Skeletal muscle satellite cell (primary cell): Measurements from ENCODE around the gene POU6F2.
"Not testable (repeated sequence)": the region's sequence is repeated elsewhere in the genome, so short reads cannot be mapped to it uniquely, and the experiment has no call there.

Experiments used
- H3K27me3 ChIP-seq: 2 replicates; pipeline ENCODE4 v1.7.0; 2013; ENCODE audit warnings: low read length; ENCODE audit not compliant: control insufficient read depth, insufficient read depth
- H3K36me3 ChIP-seq: 2 replicates; pipeline ENCODE4 v1.7.0; 2013; ENCODE audit warnings: mild to moderate bottlenecking, control low read depth, low read length; ENCODE audit not compliant: insufficient read depth
- H3K4me1 ChIP-seq: 2 replicates; pipeline ENCODE4 v1.7.0; 2013; ENCODE audit warnings: low read length; ENCODE audit not compliant: control insufficient read depth, insufficient read depth
- H3K4me2 ChIP-seq: 2 replicates; pipeline ENCODE4 v1.7.0; 2013; ENCODE audit warnings: mild to moderate bottlenecking, low read length
- H3K4me3 ChIP-seq: 2 replicates; pipeline ENCODE4 v1.7.0; 2013; ENCODE audit warnings: low read length
- H3K9ac ChIP-seq: 2 replicates; pipeline ENCODE4 v1.7.0; 2013; ENCODE audit warnings: mild to moderate bottlenecking, low read depth, low read length, moderate library complexity
- H3K9me3 ChIP-seq: replicated peaks from 2 replicates; pipeline ENCODE4 v1.7.0; 2013; ENCODE audit warnings: mild to moderate bottlenecking, control low read depth, low read length

The POU6F2 gene

DNA sequence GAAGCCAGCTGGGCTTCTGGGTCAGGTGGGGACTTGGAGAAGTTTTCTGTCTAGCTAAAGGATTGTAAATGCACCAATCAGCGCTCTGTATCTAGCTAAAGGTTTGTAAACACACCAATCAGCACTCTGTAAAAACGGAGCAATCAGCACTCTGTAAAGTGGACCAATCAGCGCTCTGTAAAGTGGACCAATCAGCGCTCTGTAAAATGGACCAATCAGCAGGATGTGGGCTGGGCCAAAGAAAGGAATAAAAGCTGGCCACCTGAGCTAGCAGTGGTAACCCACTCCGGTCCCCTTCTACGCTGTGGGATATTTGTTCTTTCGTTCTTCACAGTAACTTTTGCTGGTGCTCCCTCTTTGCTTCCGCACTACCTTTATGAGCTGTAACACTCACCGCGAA is 216.7 kb downstream of the POU6F2 start:
- H3K4me3 ChIP-seq, H3K9ac ChIP-seq, H3K36me3 ChIP-seq, H3K27me3 ChIP-seq, H3K4me1 ChIP-seq, H3K4me2 ChIP-seq, H3K9me3 ChIP-seq: not testable (repeated sequence)

DNA sequence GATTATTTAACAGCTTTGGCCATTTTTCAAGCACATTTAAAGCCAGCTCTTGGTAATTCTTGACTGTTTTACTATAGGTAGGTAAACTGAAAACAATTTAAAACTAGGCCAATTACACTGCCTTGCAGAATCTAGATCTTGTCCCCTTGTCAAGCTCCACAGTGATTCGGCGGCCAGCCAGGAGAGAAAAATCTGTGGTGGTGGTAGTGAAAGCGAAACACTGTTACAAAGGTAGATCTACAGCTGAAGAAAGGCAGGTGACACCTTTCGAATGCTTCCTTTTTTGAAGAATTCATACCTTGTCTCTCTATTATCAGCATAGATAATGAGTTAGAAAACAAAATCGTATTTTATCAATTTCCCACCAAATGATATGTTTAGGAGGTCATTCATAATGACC is 218.3 kb downstream of the POU6F2 start:
- Histone ChIP-seq H3K36me3 (no peaks in the 10 kb centered on the region), H3K4me2 (no peak overlapping the region), H3K9ac (no peak overlapping the region), H3K4me1 (no peaks in the 10 kb centered on the region), H3K4me3 (no peak overlapping the region), H3K27me3 (no peaks in the 10 kb centered on the region), H3K9me3 (no peaks in the 10 kb centered on the region)

DNA sequence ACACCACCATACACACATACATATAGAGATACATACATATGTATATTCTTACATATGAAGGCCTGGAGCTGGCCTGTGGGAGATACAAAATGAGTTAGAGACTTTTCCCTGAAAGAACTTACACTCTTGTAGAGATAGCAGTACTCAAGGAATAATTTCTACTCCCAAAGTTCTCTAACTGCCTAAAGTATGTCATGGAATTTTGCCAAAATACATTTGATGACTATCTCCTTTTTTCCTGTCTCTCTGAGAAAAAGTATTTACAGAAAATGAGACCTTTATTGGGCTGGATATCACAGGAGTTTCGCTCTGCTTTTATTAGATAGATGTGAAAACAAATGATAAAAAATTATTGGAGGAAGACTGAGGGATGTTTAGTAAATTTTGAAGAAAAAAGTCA is 220.1 kb downstream of the POU6F2 start:
- H3K4me2 ChIP-seq, result no peak overlapping the region
- no peak overlapping the region for H3K9ac ChIP-seq
- H3K4me3 ChIP-seq, result no peak overlapping the region
- no peaks in the 10 kb centered on the region for H3K9me3 ChIP-seq
- H3K27me3 ChIP-seq, result no peaks in the 10 kb centered on the region
- no peaks in the 10 kb centered on the region for H3K36me3 ChIP-seq
- no peaks in the 10 kb centered on the region for H3K4me1 ChIP-seq

DNA sequence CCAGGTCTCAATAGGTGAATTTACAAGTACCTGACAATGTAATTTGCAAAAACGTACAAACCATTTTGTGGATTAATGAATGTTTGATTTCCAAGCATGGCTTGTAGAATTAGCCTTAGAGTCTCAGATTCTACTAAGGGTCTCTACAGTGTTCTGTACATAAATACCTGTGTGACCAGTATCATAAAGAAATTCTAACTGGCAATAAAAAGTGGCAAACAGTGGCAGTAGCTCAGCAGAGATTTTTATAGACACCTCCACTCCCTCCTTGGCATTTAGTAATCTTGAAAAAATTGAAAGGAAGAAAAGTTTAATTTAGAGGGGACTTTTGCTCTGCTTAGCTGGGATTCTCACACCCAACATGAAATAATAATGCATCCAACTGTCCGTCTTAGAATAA is 220.8 kb downstream of the POU6F2 start:
- Histone ChIP-seq H3K9ac (no peak overlapping the region), H3K27me3 (no peaks in the 10 kb centered on the region), H3K4me1 (no peaks in the 10 kb centered on the region), H3K36me3 (no peaks in the 10 kb centered on the region), H3K4me2 (no peak overlapping the region), H3K4me3 (no peak overlapping the region), H3K9me3 (no peaks in the 10 kb centered on the region)

DNA sequence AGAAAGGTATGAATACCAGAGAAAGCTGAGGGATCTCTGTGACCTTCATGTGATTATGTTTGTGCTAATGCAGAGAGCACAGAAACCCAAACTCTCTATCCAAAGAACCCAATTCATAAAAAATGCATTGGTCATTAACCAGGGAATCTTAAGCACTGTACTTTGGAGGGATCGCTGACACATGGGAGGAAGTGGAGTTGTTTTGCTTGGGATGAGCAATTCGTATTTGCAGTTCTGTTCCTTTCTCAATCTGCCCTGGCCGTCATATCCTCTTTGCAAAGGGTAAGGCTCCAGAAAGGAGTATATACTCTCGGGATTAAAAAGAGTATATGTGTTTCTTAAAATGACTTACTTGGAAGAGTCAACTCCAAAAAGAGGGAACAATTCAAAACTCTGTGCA is 221.3 kb downstream of the POU6F2 start:
- Histone ChIP-seq H3K4me1 (no peaks in the 10 kb centered on the region), H3K9me3 (no peaks in the 10 kb centered on the region), H3K4me2 (no peak overlapping the region), H3K9ac (no peak overlapping the region), H3K36me3 (no peaks in the 10 kb centered on the region), H3K4me3 (no peak overlapping the region), H3K27me3 (no peaks in the 10 kb centered on the region)

DNA sequence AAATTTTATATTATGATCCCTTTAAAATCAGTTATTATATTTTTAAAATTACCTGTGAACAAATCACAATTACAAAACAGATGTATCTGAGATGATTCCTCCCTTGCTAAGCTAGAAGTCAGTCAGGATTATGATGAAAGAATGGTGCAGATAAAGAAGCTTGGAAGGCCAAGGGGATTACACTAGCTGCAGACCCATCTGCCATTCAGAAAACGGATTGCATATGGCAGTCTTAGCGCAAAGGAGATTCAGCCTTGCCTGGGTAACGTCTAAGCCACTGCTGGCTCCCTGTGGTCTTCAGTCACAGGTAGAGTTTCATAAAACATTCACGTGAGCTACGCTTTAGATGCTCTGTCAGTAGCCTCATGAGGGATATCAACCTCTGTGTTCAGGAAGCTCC is 222.2 kb downstream of the POU6F2 start:
- H3K36me3 ChIP-seq, result no peaks in the 10 kb centered on the region
- H3K9me3 ChIP-seq, result no peaks in the 10 kb centered on the region
- no peak overlapping the region for H3K4me3 ChIP-seq
- no peaks in the 10 kb centered on the region for H3K4me1 ChIP-seq
- no peak overlapping the region for H3K9ac ChIP-seq
- H3K4me2 ChIP-seq, result no peak overlapping the region
- no peaks in the 10 kb centered on the region for H3K27me3 ChIP-seq

DNA sequence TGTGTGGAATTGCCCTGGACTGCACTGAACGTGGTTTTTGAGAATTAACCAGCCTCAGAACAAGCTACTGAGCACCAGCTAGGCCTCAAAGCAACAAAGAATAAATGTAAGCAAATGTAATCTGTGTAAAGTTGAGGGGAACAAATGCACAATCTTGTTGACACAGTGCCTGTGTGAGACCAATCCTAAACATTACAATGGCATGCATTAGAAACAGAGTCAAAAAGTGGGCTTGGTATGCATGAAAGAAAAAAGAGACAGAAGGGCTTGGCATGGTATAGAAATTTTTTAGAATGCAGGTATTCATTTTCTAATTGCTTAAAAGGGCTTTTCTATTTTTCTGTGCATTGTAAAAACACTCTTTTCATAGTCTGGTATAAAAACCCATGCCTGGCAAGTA is 224.3 kb downstream of the POU6F2 start:
- H3K4me1 ChIP-seq, result no peaks in the 10 kb centered on the region
- no peaks in the 10 kb centered on the region for H3K9me3 ChIP-seq
- no peak overlapping the region for H3K4me3 ChIP-seq
- H3K9ac ChIP-seq, result no peak overlapping the region
- H3K4me2 ChIP-seq, result no peak overlapping the region
- no peaks in the 10 kb centered on the region for H3K27me3 ChIP-seq
- no peaks in the 10 kb centered on the region for H3K36me3 ChIP-seq

DNA sequence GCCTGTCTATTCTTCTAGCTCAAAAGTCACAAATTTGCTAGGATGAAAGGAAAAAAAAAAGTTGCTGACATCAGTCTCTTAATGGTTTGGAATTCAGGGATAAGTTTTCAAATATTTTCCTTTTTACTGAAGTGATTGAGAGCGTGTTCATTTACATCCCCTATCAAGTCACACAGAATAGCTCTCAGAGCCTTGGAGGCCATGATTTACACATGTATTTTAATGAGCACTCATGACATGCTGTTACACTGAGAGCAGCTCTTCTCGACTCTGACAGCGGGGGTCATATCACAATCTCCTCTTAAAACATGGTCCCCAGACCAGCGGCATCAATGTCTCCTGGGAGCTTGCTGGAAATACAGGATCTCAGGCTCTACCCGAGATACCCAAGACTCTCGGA is 232.7 kb downstream of the POU6F2 start:
- no peaks in the 10 kb centered on the region for H3K27me3 ChIP-seq
- H3K4me2 ChIP-seq, result no peak overlapping the region
- no peaks in the 10 kb centered on the region for H3K4me1 ChIP-seq
- no peaks in the 10 kb centered on the region for H3K36me3 ChIP-seq
- no peak overlapping the region for H3K9ac ChIP-seq
- H3K4me3 ChIP-seq, result no peak overlapping the region
- no peaks in the 10 kb centered on the region for H3K9me3 ChIP-seq

DNA sequence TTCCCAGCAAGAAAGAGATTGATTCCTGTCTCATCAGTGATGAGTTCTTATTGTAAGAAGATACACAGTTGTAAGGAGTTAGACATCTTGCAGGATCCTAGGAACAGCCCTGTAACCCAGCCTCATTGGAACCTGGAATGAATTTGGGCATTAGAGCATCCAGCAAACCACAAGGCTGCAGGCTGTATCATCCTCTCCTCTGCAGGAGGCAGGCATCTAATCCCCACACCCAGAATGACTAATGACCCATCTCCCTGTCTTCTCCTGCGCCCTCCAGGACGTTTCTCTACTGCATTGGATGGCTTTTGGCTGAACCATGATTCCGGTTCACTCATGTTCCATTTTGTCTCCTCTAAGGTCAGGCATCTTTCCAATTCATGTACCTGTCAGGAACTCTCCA is 233.9 kb downstream of the POU6F2 start:
- no peaks in the 10 kb centered on the region for H3K4me1 ChIP-seq
- H3K4me3 ChIP-seq, result no peak overlapping the region
- no peak overlapping the region for H3K9ac ChIP-seq
- no peak overlapping the region for H3K4me2 ChIP-seq
- H3K36me3 ChIP-seq, result no peaks in the 10 kb centered on the region
- no peaks in the 10 kb centered on the region for H3K27me3 ChIP-seq
- H3K9me3 ChIP-seq, result no peaks in the 10 kb centered on the region

DNA sequence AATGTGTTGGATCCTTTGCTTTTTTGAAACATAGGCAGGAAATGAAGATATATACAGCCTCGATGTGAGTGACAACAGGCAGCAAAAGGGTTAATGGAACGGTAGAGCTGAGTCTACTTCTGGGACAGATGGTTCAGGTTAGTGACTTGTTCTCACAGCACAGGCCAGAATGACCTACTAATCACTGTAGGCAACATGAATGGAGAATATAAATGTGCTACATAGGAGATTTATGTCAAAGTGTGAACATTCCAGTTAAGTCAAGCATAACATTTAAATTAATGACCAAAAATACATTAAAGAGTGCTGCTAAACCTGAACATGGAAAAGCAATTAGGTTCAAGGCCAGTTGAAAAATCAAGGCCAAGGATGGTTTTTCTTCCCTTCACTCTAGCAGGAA is 235.2 kb downstream of the POU6F2 start:
- Histone ChIP-seq H3K4me1 (no peaks in the 10 kb centered on the region), H3K4me3 (no peak overlapping the region), H3K27me3 (no peaks in the 10 kb centered on the region), H3K9ac (no peak overlapping the region), H3K4me2 (no peak overlapping the region), H3K9me3 (no peaks in the 10 kb centered on the region), H3K36me3 (no peaks in the 10 kb centered on the region)

DNA sequence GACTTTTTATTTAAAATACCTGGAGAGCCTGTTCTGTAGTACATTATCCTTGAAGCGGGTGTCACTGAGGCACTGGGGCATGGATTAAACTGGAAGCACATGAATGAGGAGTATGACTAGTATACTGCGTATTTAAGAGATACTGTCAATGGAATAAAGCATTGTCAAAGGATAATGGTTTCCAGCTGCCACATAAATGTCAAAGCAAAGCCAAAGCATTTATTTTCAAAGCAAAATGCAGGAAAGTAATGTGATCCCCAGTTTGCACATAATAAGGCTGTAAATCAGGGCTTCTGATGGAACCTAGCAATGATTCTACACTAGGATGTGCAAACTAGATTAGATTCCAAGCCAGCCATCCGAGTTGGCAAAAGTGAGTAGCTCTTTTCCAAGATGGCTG is 240.1 kb downstream of the POU6F2 start:
- Histone ChIP-seq H3K9me3 (no peaks in the 10 kb centered on the region), H3K4me1 (no peaks in the 10 kb centered on the region), H3K4me3 (no peak overlapping the region), H3K27me3 (peaks cover 4% of the 10 kb centered on the region), H3K36me3 (no peaks in the 10 kb centered on the region), H3K4me2 (no peak overlapping the region), H3K9ac (no peak overlapping the region)

DNA sequence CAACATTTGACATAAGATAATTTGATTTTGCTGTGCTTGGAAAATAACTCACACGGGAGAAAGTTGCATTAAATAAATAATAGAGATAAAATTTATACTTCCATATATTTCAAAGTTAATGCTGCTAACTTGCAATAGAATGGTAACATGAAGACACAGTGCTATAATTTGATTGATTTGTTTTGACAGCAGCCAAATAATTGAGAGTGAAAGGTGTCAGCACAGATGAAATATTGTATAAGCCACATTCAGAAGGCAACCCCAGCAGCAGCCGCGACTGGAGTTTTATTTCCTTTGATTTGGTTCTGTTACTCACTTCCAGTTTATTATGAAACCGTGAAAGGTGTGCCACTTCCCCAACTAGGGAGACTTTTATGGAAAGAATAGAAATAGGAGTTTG is 242.2 kb downstream of the POU6F2 start:
- Histone ChIP-seq H3K4me3 (no peak overlapping the region), H3K36me3 (no peaks in the 10 kb centered on the region), H3K9me3 (no peaks in the 10 kb centered on the region), H3K4me1 (no peaks in the 10 kb centered on the region), H3K27me3 (peaks cover 4% of the 10 kb centered on the region), H3K9ac (no peak overlapping the region), H3K4me2 (no peak overlapping the region)

DNA sequence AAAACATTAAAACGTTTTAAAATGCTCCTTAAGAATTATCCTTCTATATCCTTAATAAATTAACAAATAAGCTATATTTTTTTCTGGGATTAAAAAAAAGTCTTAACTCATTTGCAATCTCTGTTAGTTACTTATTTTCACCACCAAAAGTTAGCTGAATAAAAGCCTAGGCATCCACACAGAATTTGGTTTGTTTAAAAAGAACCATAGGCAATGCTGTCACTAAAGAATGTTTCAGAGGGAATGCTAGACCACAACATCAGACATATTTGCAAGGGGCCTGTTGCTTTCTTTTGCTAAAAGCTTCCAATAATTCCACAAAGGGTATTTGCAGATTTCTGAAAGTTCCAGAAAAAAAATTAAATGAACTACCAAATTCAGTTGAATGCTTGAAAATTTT is 244.2 kb downstream of the POU6F2 start:
- peaks cover 4% of the 10 kb centered on the region for H3K27me3 ChIP-seq
- H3K4me1 ChIP-seq, result no peaks in the 10 kb centered on the region
- H3K9me3 ChIP-seq, result no peaks in the 10 kb centered on the region
- H3K9ac ChIP-seq, result no peak overlapping the region
- no peak overlapping the region for H3K4me3 ChIP-seq
- no peaks in the 10 kb centered on the region for H3K36me3 ChIP-seq
- no peak overlapping the region for H3K4me2 ChIP-seq
